K562 (cell line): ENCODE data around the gene OR6B2. TPM values are rescaled to one million over a fixed set of nuclear protein-coding genes. Genes with fewer than 3 reads are reported as not detected.

Experiments used
- ATAC-seq: fragments of 200-7000 bp; cut with Tn5 transposase; 3 replicates; pipeline ENCODE4 v1.9.1; 2020; ENCODE audit warnings: moderate library complexity
- BruUV-seq: library from RNA; stranded (reverse); fragments of 400-500 nt; replicated peaks from 2 replicates; lab custom pipeline; 2021; lab: Mats Ljungman, UMichigan
- CTCF ChIA-PET: fragments of 300-600 bp; formaldehyde crosslinking; extraction: SDS; loops from one replicate; lab custom pipeline; 2021; ENCODE audit warnings: low intra/inter-chr PET ratio; lab: Yijun Ruan, JAX
- POLR2A ChIA-PET: fragments of 300-600, 350-650 bp; sonication (Branson Sonifier 250); formaldehyde crosslinking; extraction: SDS; loops from one replicate; lab custom pipeline; 2021; ENCODE audit warnings: antibody characterized with exemption, inconsistent platforms; lab: Yijun Ruan, JAX
- DNase-seq, 4 experiments: peaks; one replicate each; pipeline versions ENCODE4 v3.0.0 to v3.0.0-alpha.2; 2011 to 2018; ENCODE audit warnings: low spot score in 3 of 4, mixed read lengths in 3 of 4; ENCODE audit errors: extremely low read depth in 1 of 4
- FAIRE-seq: peaks from 2 replicates; lab custom pipeline; 2011; peaks lifted over from hg19 to GRCh38; lab: Jason Lieb, UNC
- H2AFZ ChIP-seq: 2 replicates; pipeline ENCODE4 v1.6.0; 2011; ENCODE audit warnings: low read depth, low read length, control low read depth, inconsistent platforms
- H3K27ac ChIP-seq: fragments of 200-600 bp; 3 replicates; pipeline ENCODE4 v1.8.0; 2011; ENCODE audit warnings: low read depth, mild to moderate bottlenecking, control low read depth, inconsistent platforms, low read length, moderate library complexity, mixed read lengths; ENCODE audit errors: extremely low read depth
- H3K27me3 ChIP-seq, 2 experiments: fragments of 300-600 bp in 1 of 2; 2 replicates in 1 of 2; 3 replicates in 1 of 2; pipeline versions ENCODE4 v1.6.0 to v1.8.0; 2011; ENCODE audit warnings: inconsistent platforms in 2 of 2, low read length in 2 of 2, mild to moderate bottlenecking in 1 of 2, mixed read lengths in 1 of 2, moderate library complexity in 1 of 2; ENCODE audit not compliant: control insufficient read depth in 2 of 2, insufficient read depth in 2 of 2
- H3K36me3 ChIP-seq: fragments of 300-600 bp; 3 replicates; pipeline ENCODE4 v1.8.0; 2011; ENCODE audit warnings: mild to moderate bottlenecking, low read length, inconsistent platforms; ENCODE audit not compliant: control insufficient read depth, insufficient read depth
- H3K4me1 ChIP-seq, 2 experiments: fragments of 200-600 bp in 1 of 2; replicated peaks in 1 of 2; 2 replicates in 1 of 2; 3 replicates in 1 of 2; pipeline versions ENCODE4 v1.5.1 to v1.8.0; 2011; ENCODE audit warnings: inconsistent platforms in 2 of 2, low read length in 2 of 2, mild to moderate bottlenecking in 1 of 2, mixed read lengths in 1 of 2, moderate library complexity in 1 of 2; ENCODE audit not compliant: control insufficient read depth in 2 of 2, insufficient read depth in 2 of 2
- H3K4me2 ChIP-seq: 2 replicates; pipeline ENCODE4 v1.6.1; 2011; ENCODE audit warnings: low read length, control low read depth, inconsistent platforms, mixed read lengths; ENCODE audit not compliant: insufficient read depth
- H3K4me3 ChIP-seq: fragments of 200-600 bp; sonication (generic), shearing (Covaris generic); 2 replicates; pipeline ENCODE4 v1.5.1; 2016; ENCODE audit warnings: control low read depth, inconsistent platforms
- H3K79me2 ChIP-seq: fragments of 200-600 bp; 3 replicates; pipeline ENCODE4 v1.8.0; 2011; ENCODE audit warnings: low read length, inconsistent platforms; ENCODE audit not compliant: control insufficient read depth, insufficient read depth
- H3K9ac ChIP-seq, 2 experiments: 2 replicates each; pipeline versions ENCODE4 v1.6.0 to v1.6.1; 2011; ENCODE audit warnings: low read depth in 2 of 2, low read length in 2 of 2, control low read depth in 1 of 2, inconsistent platforms in 1 of 2, mild to moderate bottlenecking in 1 of 2, mixed read lengths in 1 of 2; ENCODE audit not compliant: insufficient read depth in 1 of 2
- H3K9me1 ChIP-seq: one replicate; pipeline ENCODE4 v1.6.0; 2011; ENCODE audit warnings: inconsistent platforms, mild to moderate bottlenecking, low read length, moderate library complexity; ENCODE audit not compliant: control insufficient read depth, insufficient read depth
- H3K9me3 ChIP-seq: replicated peaks from 2 replicates; pipeline ENCODE4 v1.5.1; 2011; ENCODE audit warnings: low read depth, low read length, inconsistent platforms; ENCODE audit not compliant: control insufficient read depth, insufficient read depth
- H4K20me1 ChIP-seq: replicated peaks from 2 replicates; pipeline ENCODE4 v1.6.1; 2011; ENCODE audit warnings: low read length, inconsistent platforms, mixed read lengths; ENCODE audit not compliant: control insufficient read depth, insufficient read depth
- CTCFL ChIP-seq: IDR thresholded peaks from 2 replicates; pipeline ENCODE4 v1.6.1; 2011; ENCODE audit warnings: borderline replicate concordance, low read depth, mild to moderate bottlenecking, moderate library complexity, low read length; ENCODE audit not compliant: insufficient read depth, poor library complexity, severe bottlenecking
- EP300 ChIP-seq: IDR thresholded peaks from 2 replicates; pipeline ENCODE4 v1.6.1; 2012; ENCODE audit warnings: low read length, improper control_type of control experiment
- FOXK2 ChIP-seq, 2 experiments: fragments of 450-650 bp; IDR thresholded peaks in 1 of 2; conservative IDR thresholded peaks in 1 of 2; 2 replicates each; pipeline ENCODE4 v1.6.1; 2016; ENCODE audit warnings: low read depth in 2 of 2, mild to moderate bottlenecking in 1 of 2
- IFI16 ChIP-seq: fragments of 250-450 bp; sonication (Bioruptor Pico); IDR thresholded peaks from 2 replicates; pipeline ENCODE4 v2.1.2; 2022; ENCODE audit warnings: mild to moderate bottlenecking, inconsistent platforms
- SMARCA4 ChIP-seq: fragments of 450-650 bp; IDR thresholded peaks from 2 replicates; pipeline ENCODE4 v1.6.1; 2016
- TFAP4 ChIP-seq: sonication (generic); formaldehyde crosslinking; IDR thresholded peaks from 2 replicates; pipeline ENCODE4 v1.8.0; 2022; ENCODE audit warnings: missing genetic modification reagents, mild to moderate bottlenecking, moderate library complexity, borderline replicate concordance
- ZNF224 ChIP-seq: sonication (generic); formaldehyde crosslinking; IDR thresholded peaks from 2 replicates; pipeline ENCODE4 v1.8.0; 2022; ENCODE audit warnings: mild to moderate bottlenecking, missing genetic modification reagents
- ZNF764 ChIP-seq: fragments of 250-450 bp; sonication (Bioruptor Pico); IDR thresholded peaks from 2 replicates; pipeline ENCODE4 v1.4.0; 2020; ENCODE audit warnings: low read depth, mild to moderate bottlenecking, moderate library complexity
- WGBS: fragments of 100-300 bp; shearing (Covaris generic); methylation state at CpG from one replicate; pipeline ENCODE4 v1.1.6; 2016; ENCODE audit warnings: low coverage, mixed read lengths; ENCODE audit not compliant: insufficient coverage; ENCODE audit errors: missing lambda C conversion rate; 5-methylcytosine and 5-hydroxymethylcytosine counted together
- in situ Hi-C: fragments of 300-500 bp; cut with MboI; formaldehyde crosslinking; loops from 4 replicates; pipeline ENCODE4 v1.15.0; 2018; ENCODE audit warnings: inconsistent platforms, mixed read lengths
- intact Hi-C: fragments of 100-400 bp; cut with micrococcal nuclease; formaldehyde crosslinking; loops from 2 replicates; pipeline ENCODE4 v1.14.2; 2022
- polyA plus RNA-seq, 8 experiments: library from polyadenylated mRNA; depleted of rRNA in 4 of 8; stranded (reverse) in 5 of 8; unstranded in 3 of 8; fragments of >200 nt; fragmentation: Nextera tagmentation in 2 of 8; fragmentation: Illumina TruSeq in 1 of 8; extraction: Ambion mirVana in 2 of 8; extraction: Trizol in 1 of 8; gene quantifications; 2 replicates each; pipeline versions ENCODE4 v1.2.1 to v1.2.3, GENCODE V29; 2011 to 2014; ENCODE audit warnings: inconsistent platforms in 1 of 8, missing spikeins in 1 of 8
- total RNA-seq, 7 experiments: library from RNA; depleted of rRNA in 6 of 7; stranded (reverse); fragments of >200 nt in 6 of 7; fragmentation: Illumina TruSeq in 2 of 7; extraction: Trizol in 2 of 7; gene quantifications; 2 replicates each; pipeline versions ENCODE4 v1.2.1 to v1.2.3, GENCODE V29; 2011 to 2021; ENCODE audit warnings: low replicate concordance in 1 of 7
- TF ChIP-seq, protein P1 (sequence below): IDR thresholded peaks from 2 replicates; pipeline ENCODE4 v1.6.1; 2016; ENCODE audit warnings: missing genetic modification characterization, missing compliant biosample characterization
- TF ChIP-seq, protein P2 (sequence below): fragments of 450-650 bp; formaldehyde crosslinking; IDR thresholded peaks from 2 replicates; pipeline ENCODE4 v1.4.0; 2020; ENCODE audit warnings: mild to moderate bottlenecking, moderate library complexity
- TF ChIP-seq, protein P3 (sequence below), 3 experiments: IDR thresholded peaks in 2 of 3; conservative IDR thresholded peaks in 1 of 3; 2 replicates each; pipeline ENCODE4 v1.5.1; 2011 to 2012; ENCODE audit warnings: low read length in 3 of 3, mild to moderate bottlenecking in 3 of 3, control low read depth in 2 of 3, improper control_type of control experiment in 1 of 3, inconsistent platforms in 1 of 3, low read depth in 1 of 3, mixed read lengths in 1 of 3, moderate library complexity in 1 of 3; ENCODE audit not compliant: insufficient read depth in 2 of 3

OR6B2 gene
- total and polyA plus RNA-seq, 9 of the 15 experiments (the other 6 are each of a cell fraction or from before 2014, with no cell fraction given), result not detected

DNA sequence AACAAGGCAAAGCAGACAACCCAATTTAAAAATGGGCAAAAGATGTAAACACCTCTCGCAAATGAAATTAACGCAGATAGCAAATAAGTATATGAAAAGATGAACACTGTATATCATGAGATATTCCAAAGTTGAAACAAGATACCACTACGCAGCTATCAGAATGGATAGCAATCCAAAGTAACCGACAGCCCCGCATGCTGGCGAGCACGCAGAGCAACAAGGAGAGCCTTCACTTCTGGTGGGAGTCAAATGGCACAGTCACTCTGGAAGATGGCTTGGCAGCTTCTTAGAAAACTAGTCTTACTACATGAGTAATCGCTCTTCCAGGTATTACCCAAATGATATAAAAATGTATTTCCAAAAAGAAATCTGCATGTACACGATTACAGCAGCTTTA, 6.4 kb downstream of the OR6B2 start (continued):
- TF ChIP-seq EP300, result no peak
- TF ChIP-seq SMARCA4, result peak; percentile 47; the same call in 1 of the 2 replicates
- TF ChIP-seq FOXK2 (conservative IDR thresholded peaks at IDR 0.05 in 1 of 2, IDR thresholded peaks at IDR 0.05 in 1 of 2; ENCODE audit: low read depth in 2 of 2), result peak; percentile 46 to 55; a peak in 2 of 4 replicates
- no peak for TF ChIP-seq ZNF224 (CRISPR knock-in tag)
- TF ChIP-seq, protein P1, sequence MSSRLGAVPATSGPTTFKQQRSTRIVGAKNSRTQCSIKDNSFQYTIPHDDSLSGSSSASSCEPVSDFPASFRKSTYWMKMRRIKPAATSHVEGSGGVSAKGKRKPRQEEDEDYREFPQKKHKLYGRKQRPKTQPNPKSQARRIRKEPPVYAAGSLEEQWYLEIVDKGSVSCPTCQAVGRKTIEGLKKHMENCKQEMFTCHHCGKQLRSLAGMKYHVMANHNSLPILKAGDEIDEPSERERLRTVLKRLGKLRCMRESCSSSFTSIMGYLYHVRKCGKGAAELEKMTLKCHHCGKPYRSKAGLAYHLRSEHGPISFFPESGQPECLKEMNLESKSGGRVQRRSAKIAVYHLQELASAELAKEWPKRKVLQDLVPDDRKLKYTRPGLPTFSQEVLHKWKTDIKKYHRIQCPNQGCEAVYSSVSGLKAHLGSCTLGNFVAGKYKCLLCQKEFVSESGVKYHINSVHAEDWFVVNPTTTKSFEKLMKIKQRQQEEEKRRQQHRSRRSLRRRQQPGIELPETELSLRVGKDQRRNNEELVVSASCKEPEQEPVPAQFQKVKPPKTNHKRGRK (tag), result no peak
- TF ChIP-seq, protein P2, sequence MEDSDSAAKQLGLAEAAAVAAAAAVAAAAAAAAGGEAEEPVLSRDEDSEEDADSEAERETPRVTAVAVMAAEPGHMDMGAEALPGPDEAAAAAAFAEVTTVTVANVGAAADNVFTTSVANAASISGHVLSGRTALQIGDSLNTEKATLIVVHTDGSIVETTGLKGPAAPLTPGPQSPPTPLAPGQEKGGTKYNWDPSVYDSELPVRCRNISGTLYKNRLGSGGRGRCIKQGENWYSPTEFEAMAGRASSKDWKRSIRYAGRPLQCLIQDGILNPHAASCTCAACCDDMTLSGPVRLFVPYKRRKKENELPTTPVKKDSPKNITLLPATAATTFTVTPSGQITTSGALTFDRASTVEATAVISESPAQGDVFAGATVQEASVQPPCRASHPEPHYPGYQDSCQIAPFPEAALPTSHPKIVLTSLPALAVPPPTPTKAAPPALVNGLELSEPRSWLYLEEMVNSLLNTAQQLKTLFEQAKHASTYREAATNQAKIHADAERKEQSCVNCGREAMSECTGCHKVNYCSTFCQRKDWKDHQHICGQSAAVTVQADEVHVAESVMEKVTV, result no peak

- no TSS peak for BruUV-seq
- peaks cover 8% of the 10 kb centered on the region; the same call in 1 of the 2 replicates for H4K20me1 ChIP-seq
- H3K4me1 ChIP-seq, result peaks cover 2 to 8% of the 10 kb centered on the region in 2 experiments; a peak in 3 of 5 replicates
- POLR2A ChIA-PET, result interaction anchor here (0.7 kb wide), 1 partner anchor 231 kb away, joined by 4 read pairs; no protein-coding TSS in a partner anchor
- FAIRE-seq, result peak; percentile 35
- 44% methylated on average over 7 of the region's 9 CpGs for WGBS
- no peak overlapping the region for H3K4me3 ChIP-seq
- in situ Hi-C loops, result no loop called here
- no peak overlapping the region for H3K27ac ChIP-seq
- H3K9me1 ChIP-seq, result peaks cover 6% of the 10 kb centered on the region
- no peak overlapping the region for H2AFZ ChIP-seq
- DNase-seq, result peak; percentile 46 to 68 (median 60)
- H3K36me3 ChIP-seq, result peaks cover 59% of the 10 kb centered on the region
- CTCF ChIA-PET, result no interaction called here
- intact Hi-C loops, result no loop called here
- H3K27me3 ChIP-seq, result no peaks in the 10 kb centered on the region
- peak; percentile 58 for ATAC-seq
- no peaks in the 10 kb centered on the region for H3K9me3 ChIP-seq
- no peak overlapping the region for H3K4me2 ChIP-seq
- no peak overlapping the region for H3K9ac ChIP-seq
- H3K79me2 ChIP-seq, result peaks cover 58% of the 10 kb centered on the region
- TF ChIP-seq IFI16 (CRISPR knock-in tag) (no peak), TFAP4 (peak; percentile 23; the same call in 1 of the 2 replicates), CTCFL (peak; percentile 24), ZNF764 (no peak)
- TF ChIP-seq, protein P3, sequence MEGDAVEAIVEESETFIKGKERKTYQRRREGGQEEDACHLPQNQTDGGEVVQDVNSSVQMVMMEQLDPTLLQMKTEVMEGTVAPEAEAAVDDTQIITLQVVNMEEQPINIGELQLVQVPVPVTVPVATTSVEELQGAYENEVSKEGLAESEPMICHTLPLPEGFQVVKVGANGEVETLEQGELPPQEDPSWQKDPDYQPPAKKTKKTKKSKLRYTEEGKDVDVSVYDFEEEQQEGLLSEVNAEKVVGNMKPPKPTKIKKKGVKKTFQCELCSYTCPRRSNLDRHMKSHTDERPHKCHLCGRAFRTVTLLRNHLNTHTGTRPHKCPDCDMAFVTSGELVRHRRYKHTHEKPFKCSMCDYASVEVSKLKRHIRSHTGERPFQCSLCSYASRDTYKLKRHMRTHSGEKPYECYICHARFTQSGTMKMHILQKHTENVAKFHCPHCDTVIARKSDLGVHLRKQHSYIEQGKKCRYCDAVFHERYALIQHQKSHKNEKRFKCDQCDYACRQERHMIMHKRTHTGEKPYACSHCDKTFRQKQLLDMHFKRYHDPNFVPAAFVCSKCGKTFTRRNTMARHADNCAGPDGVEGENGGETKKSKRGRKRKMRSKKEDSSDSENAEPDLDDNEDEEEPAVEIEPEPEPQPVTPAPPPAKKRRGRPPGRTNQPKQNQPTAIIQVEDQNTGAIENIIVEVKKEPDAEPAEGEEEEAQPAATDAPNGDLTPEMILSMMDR (IDR thresholded peaks at IDR 0.05 in 2 of 3, conservative IDR thresholded peaks at IDR 0.05 in 1 of 3; ENCODE audit: insufficient read depth in 2 of 3, low read depth in 1 of 3, low read length in 3 of 3), result peak; percentile 60 to 84 (median 69)
Measured at GRCh38 chr2:240021488-240022104, 8.6 kb downstream of the OR6B2 start.
